H1 (cell line): Measurements from ENCODE around the gene PRAF2. TPM values are rescaled to one million over a fixed set of nuclear protein-coding genes. Genes with fewer than 3 reads are reported as not detected.

Experiments used
- CEBPB ChIP-seq: IDR thresholded peaks from 2 replicates; pipeline ENCODE4 v1.6.1; 2012; ENCODE audit warnings: low read depth, low read length
- EGR1 ChIP-seq: IDR thresholded peaks from 2 replicates; pipeline ENCODE4 v1.6.1; 2011; ENCODE audit warnings: low read depth, low read length, borderline replicate concordance
- HDAC2 ChIP-seq, 2 experiments: fragments of 300-600 bp in 1 of 2; sonication (generic) in 1 of 2; IDR thresholded peaks; 2 replicates each; pipeline ENCODE4 v1.6.1; 2011 to 2012; ENCODE audit warnings: low read depth in 2 of 2, low read length in 2 of 2, mild to moderate bottlenecking in 2 of 2, moderate library complexity in 2 of 2, borderline replicate concordance in 1 of 2, inconsistent platforms in 1 of 2
- HDAC6 ChIP-seq: IDR thresholded peaks from one replicate; pipeline ENCODE4 v1.7.1; 2012; ENCODE audit warnings: low read depth, mild to moderate bottlenecking, inconsistent platforms, low read length, moderate library complexity
- MAX ChIP-seq: IDR thresholded peaks from 2 replicates; pipeline ENCODE4 v1.6.1; 2012; ENCODE audit warnings: inconsistent platforms
- PHF8 ChIP-seq: fragments of 200-600 bp; sonication (generic); conservative IDR thresholded peaks from 2 replicates; pipeline ENCODE4 v1.7.1; 2012; ENCODE audit warnings: low read depth, mild to moderate bottlenecking, inconsistent platforms, low read length, moderate library complexity
- POLR2A ChIP-seq, 2 experiments: IDR thresholded peaks; 1 replicate in 1 of 2; 2 replicates in 1 of 2; pipeline ENCODE4 v1.6.1; 2011; ENCODE audit warnings: low read depth in 2 of 2, low read length in 2 of 2, mild to moderate bottlenecking in 2 of 2; ENCODE audit errors: control extremely low read depth in 1 of 2
- SIN3A ChIP-seq, 2 experiments: IDR thresholded peaks in 1 of 2; conservative IDR thresholded peaks in 1 of 2; 2 replicates each; pipeline ENCODE4 v1.6.1; 2011 to 2012; ENCODE audit warnings: low read length in 2 of 2, improper control_type of control experiment in 1 of 2, low read depth in 1 of 2, mild to moderate bottlenecking in 1 of 2
- SIX5 ChIP-seq: IDR thresholded peaks from 2 replicates; pipeline ENCODE4 v1.6.1; 2011; ENCODE audit warnings: mild to moderate bottlenecking, low read depth, low read length
- SRF ChIP-seq: IDR thresholded peaks from 2 replicates; pipeline ENCODE4 v1.6.1; 2011; ENCODE audit warnings: mild to moderate bottlenecking, low read depth, low read length, moderate library complexity
- TAF1 ChIP-seq: IDR thresholded peaks from 2 replicates; pipeline ENCODE4 v1.6.1; 2011; ENCODE audit warnings: mild to moderate bottlenecking, low read depth, low read length
- TCF12 ChIP-seq: IDR thresholded peaks from 2 replicates; pipeline ENCODE4 v1.6.1; 2011; ENCODE audit warnings: low read depth, mild to moderate bottlenecking, low read length
- USF2 ChIP-seq: IDR thresholded peaks from 2 replicates; pipeline ENCODE4 v1.6.1; 2011; ENCODE audit warnings: low read length, improper control_type of control experiment
- ZNF274 ChIP-seq: IDR thresholded peaks from 2 replicates; pipeline ENCODE4 v1.7.0; 2012; ENCODE audit warnings: low read length, borderline replicate concordance; ENCODE audit errors: extremely low read depth
- polyA plus RNA-seq, 7 experiments: library from polyadenylated mRNA; depleted of rRNA in 3 of 7; stranded (reverse) in 5 of 7; unstranded in 2 of 7; fragments of >200 nt in 5 of 7; fragments of 200-250 nt in 2 of 7; gene quantifications; 1 replicate in 5 of 7; 2 replicates in 1 of 7; 4 replicates in 1 of 7; pipeline versions ENCODE4 v1.2.1 to v1.2.3, GENCODE V29; 2011 to 2013; ENCODE audit warnings: missing spikeins in 2 of 7, mixed read lengths in 2 of 7
- total RNA-seq: library from RNA; stranded (reverse); fragmentation: NEBNext Ultra II Directional; extraction: Animal tissue kit (Norgen Biotek cat#: 25700); gene quantifications from 2 replicates; pipeline ENCODE4 v1.2.1, GENCODE V29; 2021

The PRAF2 gene
- total and polyA plus RNA-seq, 2 of the 8 experiments (the other 6 are each of a cell fraction or from before 2014, with no cell fraction given) = 11.3 to 15.4 TPM

- TF ChIP-seq TCF12 (no peak), MAX (peak; percentile 88), CEBPB (0 out of 2 replicates have a peak, but pooled peaks have one; percentile 33), SRF (no peak), PHF8 (no peak), SIN3A (conservative IDR thresholded peaks at IDR 0.05 in 1 of 2, IDR thresholded peaks at IDR 0.05 in 1 of 2; ENCODE audit: low read depth in 1 of 2, low read length in 2 of 2) (peak in 1 of 2 experiments; percentile 69; a peak in 1 of 4 replicates), POLR2A (IDR thresholded peaks at IDR 0.05; ENCODE audit: control extremely low read depth in 1 of 2, low read depth in 2 of 2, low read length in 2 of 2) (peak in 1 of 2 experiments; percentile 58; a peak in 1 of 3 replicates), SIX5 (peak; percentile 84), TAF1 (peak; percentile 34; the same call in 1 of the 2 replicates), USF2 (peak; percentile 80), HDAC6 (no peak), EGR1 (0 out of 2 replicates have a peak, but pooled peaks have one; percentile 20), ZNF274 (no peak), HDAC2 (IDR thresholded peaks at IDR 0.05; ENCODE audit: borderline replicate concordance in 1 of 2, low read depth in 2 of 2, low read length in 2 of 2) (0 out of 4 replicates have a peak, but pooled peaks of 1 of the 2 experiments have one; percentile 36)
These were observed at the start of gene PRAF2 (continued) for GRCh38 chrX:49073601-49074575.
